BLaER1 treated with 17β-estradiol and CSF1 and Interleukin-3, amounts not matched to agents 10 nM and 100 nM (cell line): ENCODE results near the gene GHRHR.
A peak's percentile ranks its signal among the peaks of the same experiment; 100 is the strongest.

Source experiments
- H3K27ac ChIP-seq, 11 experiments: shearing (Covaris generic); formaldehyde crosslinking; 2 replicates each; pipeline ENCODE4 v1.8.1; 2022
- H3K27me3 ChIP-seq, 11 experiments: shearing (Covaris generic); formaldehyde crosslinking; 2 replicates each; pipeline ENCODE4 v1.8.1; 2022
- H3K36me3 ChIP-seq, 11 experiments: shearing (Covaris generic); formaldehyde crosslinking; 2 replicates each; pipeline ENCODE4 v1.8.1; 2022
- H3K4me1 ChIP-seq, 10 experiments: shearing (Covaris generic); formaldehyde crosslinking; 2 replicates each; pipeline ENCODE4 v1.8.1; 2022
- H3K4me2 ChIP-seq, 11 experiments: shearing (Covaris generic); formaldehyde crosslinking; 2 replicates each; pipeline ENCODE4 v1.8.1; 2022
- H3K4me3 ChIP-seq, 10 experiments: shearing (Covaris generic); formaldehyde crosslinking; 2 replicates each; pipeline ENCODE4 v1.8.1; 2022
- H3K9ac ChIP-seq, 11 experiments: shearing (Covaris generic); formaldehyde crosslinking; 2 replicates each; pipeline ENCODE4 v1.8.1; 2022
- H3K9me3 ChIP-seq, 11 experiments: shearing (Covaris generic); formaldehyde crosslinking; replicated peaks in 1 of 11; 2 replicates each; pipeline ENCODE4 v1.8.1; 2022
- H4K20me1 ChIP-seq, 11 experiments: shearing (Covaris generic); formaldehyde crosslinking; 2 replicates each; pipeline ENCODE4 v1.8.1; 2022
- Cebpa-rat ChIP-seq, 11 experiments: shearing (Covaris generic); IDR thresholded peaks; 2 replicates each; pipeline ENCODE4 v1.8.1; 2022

The GHRHR gene

DNA sequence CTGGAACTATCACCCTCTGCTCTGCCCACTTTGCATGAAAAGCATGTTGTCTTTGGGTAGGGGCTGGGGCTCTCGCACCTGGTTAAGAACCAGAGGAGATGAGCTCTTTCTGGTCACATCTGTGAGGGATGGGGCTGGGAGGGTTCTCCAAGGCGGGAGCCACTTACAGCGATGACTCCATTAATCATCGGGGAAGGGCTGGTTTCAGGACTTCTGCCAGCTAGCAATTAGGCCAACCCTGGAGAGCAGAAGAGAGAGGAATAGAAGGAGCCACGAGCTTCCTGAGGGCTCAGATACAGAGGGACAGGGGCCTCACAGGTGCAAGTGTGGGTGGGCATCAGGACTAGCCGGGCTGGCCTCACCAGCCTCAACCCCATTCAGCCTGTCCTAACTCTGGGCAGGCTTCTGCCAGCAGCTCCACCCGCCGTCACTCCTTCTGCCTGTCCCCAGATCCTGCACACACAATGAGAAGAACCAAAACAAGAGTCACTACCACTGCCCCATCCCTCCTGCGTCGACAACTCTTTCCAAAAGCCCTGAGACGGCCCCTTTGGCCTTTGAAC, 43.7 kb upstream of the GHRHR start:
- Histone ChIP-seq H3K27me3 (no peaks in the 10 kb centered on the region), H3K36me3 (no peaks in the 10 kb centered on the region), H3K4me2 (no peak overlapping the region), H3K9ac (no peak overlapping the region), H3K27ac (no peak overlapping the region), H3K9me3 (no peaks in the 10 kb centered on the region), H3K4me3 (no peak overlapping the region), H3K4me1 (peaks cover 12 to 30% (median 22%) of the 10 kb centered on the region in 10 experiments), H4K20me1 (peaks cover 0 to 17% (median 0%) of the 10 kb centered on the region in 11 experiments; a peak in 2 of 22 replicates)
- no peak for TF ChIP-seq Cebpa-rat (IDR thresholded peaks at IDR 0.05)

DNA sequence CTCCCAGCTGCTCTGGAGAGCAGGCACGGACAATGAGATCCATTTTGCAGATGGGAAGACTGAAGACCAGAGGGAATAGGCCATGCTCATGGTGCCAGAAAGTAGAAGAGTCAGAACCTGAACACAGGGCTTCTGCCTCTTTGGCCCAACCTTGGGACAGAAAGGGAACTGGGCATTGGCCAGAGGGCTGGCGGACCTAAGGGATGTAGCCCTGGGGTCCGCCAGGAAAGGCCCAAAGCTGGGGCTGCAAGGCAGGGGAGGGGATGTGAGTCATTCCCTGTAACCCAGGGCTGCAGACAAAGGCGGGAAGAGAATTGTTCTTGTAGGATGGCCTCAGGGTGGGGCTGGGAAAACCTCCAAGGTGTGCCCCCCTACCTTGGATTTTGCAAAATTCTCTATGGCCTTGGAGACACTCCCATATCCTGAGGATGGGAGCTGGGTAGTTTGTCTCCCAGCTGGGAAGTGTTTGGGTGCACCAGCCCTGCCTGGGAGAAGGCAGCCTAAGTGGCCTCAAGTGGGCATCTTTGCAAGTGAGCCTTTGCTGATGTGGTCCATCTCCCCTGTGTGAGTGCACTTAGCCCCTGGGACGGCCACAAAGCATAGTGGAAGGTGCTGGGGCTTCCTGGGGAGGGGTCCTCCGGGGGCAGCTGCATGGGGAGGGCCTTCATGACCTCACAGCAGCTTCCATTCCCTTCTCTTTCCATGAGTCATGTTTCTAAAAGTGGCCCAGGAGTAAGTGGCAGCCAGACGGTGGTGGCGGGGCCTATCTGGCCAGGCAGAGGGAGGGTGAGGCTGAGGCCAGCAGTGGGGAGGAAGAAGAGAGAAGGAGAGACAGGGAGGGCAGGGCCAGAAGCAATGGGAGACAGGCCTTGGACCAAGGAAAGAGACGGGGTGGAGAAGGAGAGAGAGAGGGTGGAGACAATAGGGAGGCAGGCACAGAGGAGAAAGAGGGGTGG, 42.9 kb upstream of the GHRHR start:
- Histone ChIP-seq H3K27ac (no peak overlapping the region), H3K4me2 (peak overlapping the region in 6 of 11 experiments; percentile 7 to 48 (median 42); a peak in 13 of 22 replicates), H3K9me3 (no peaks in the 10 kb centered on the region), H3K36me3 (no peaks in the 10 kb centered on the region), H3K4me3 (no peak overlapping the region), H3K27me3 (no peaks in the 10 kb centered on the region), H3K4me1 (peaks cover 5 to 23% (median 14%) of the 10 kb centered on the region in 10 experiments), H3K9ac (no peak overlapping the region), H4K20me1 (peaks cover 0 to 15% (median 0%) of the 10 kb centered on the region in 11 experiments; a peak in 2 of 22 replicates)
- no peak for TF ChIP-seq Cebpa-rat (IDR thresholded peaks at IDR 0.05)

DNA sequence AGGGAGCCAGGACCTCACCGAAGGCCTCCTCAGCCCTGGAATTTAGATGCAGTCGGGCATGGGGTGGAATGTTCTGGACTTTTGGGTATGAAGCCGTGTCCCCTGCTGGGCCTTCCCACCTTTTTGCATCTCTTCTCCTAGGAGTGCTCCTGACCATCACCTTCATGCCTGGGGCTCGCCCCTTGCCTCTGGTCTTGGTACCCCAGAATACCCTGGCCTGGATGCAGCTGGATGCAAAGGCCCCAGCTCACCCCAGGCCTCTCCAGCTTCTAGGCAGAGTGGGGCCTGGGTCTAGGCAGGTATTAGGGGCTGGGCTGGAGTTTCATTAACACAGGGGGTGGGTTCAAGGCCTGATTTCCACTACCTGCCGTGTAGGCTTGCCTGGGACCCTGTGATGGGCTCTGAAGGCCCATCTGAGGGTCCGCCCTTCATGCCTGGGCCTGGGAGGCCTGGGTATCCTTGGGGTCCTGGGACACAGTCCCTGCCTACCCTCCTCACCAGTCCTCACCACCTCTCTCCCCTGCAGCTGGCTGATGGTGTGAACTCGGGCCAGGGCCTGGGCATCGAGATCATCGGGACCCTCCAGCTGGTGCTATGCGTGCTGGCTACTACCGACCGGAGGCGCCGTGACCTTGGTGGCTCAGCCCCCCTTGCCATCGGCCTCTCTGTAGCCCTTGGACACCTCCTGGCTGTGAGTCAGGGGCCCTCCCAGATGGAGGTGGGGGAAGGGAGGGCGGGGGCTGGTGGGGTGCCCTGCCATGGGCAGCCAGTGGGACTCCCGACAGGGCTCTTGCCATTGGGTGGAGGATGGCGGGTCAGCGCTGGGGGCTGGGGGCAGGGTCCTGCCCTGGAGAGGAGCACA, 42.0 kb upstream of the GHRHR start:
- no peaks in the 10 kb centered on the region for H3K27me3 ChIP-seq
- no peak for TF ChIP-seq Cebpa-rat (IDR thresholded peaks at IDR 0.05)
- peaks cover 0 to 16% (median 10%) of the 10 kb centered on the region in 10 experiments; a peak in 12 of 20 replicates for H3K4me1 ChIP-seq
- no peak overlapping the region for H3K9ac ChIP-seq
- H4K20me1 ChIP-seq, result peaks cover 0 to 11% (median 0%) of the 10 kb centered on the region in 11 experiments; a peak in 1 of 22 replicates
- H3K9me3 ChIP-seq, result peaks cover 0 to 1% (median under 1%) of the 10 kb centered on the region in 11 experiments; a peak in 6 of 22 replicates
- no peaks in the 10 kb centered on the region for H3K36me3 ChIP-seq
- H3K4me3 ChIP-seq, result no peak overlapping the region
- H3K27ac ChIP-seq, result no peak overlapping the region
- H3K4me2 ChIP-seq, result peak overlapping the region in 6 of 11 experiments; percentile 7 to 48 (median 42); a peak in 11 of 22 replicates

DNA sequence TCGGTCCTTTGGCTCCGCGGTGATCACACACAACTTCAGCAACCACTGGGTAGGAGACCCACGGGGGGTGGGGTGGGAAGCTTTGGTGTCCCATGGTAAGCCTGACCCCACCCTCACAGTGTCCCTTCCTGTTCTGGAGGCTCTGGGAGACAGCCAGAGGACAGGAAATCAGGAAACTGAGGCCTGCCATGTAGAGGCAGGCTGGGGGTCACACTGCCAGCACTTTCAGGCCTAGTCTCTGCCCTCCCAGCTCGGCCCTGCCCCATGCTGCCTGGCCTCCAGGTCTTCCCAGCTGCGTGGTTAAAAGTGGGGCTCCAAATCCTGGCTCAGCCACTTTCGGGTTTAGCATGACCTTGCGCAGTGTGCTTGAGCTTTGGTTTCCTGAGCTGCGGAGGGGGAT, 41.2 kb upstream of the GHRHR start:
- Histone ChIP-seq H4K20me1 (peaks cover 0 to 11% (median 0%) of the 10 kb centered on the region in 11 experiments; a peak in 1 of 22 replicates), H3K4me2 (no peak overlapping the region), H3K27ac (no peak overlapping the region), H3K9me3 (peaks cover 0 to 9% (median 7%) of the 10 kb centered on the region in 11 experiments; a peak in 12 of 22 replicates), H3K4me1 (peaks cover 0 to 16% (median 10%) of the 10 kb centered on the region in 10 experiments; a peak in 12 of 20 replicates), H3K36me3 (no peaks in the 10 kb centered on the region), H3K4me3 (no peak overlapping the region), H3K9ac (no peak overlapping the region), H3K27me3 (no peaks in the 10 kb centered on the region)
- TF ChIP-seq Cebpa-rat (IDR thresholded peaks at IDR 0.05), result no peak

GRCh38 chr7:30923009-30923773, 40.6 kb upstream of the GHRHR start:
- no peaks in the 10 kb centered on the region for H3K27me3 ChIP-seq

DNA sequence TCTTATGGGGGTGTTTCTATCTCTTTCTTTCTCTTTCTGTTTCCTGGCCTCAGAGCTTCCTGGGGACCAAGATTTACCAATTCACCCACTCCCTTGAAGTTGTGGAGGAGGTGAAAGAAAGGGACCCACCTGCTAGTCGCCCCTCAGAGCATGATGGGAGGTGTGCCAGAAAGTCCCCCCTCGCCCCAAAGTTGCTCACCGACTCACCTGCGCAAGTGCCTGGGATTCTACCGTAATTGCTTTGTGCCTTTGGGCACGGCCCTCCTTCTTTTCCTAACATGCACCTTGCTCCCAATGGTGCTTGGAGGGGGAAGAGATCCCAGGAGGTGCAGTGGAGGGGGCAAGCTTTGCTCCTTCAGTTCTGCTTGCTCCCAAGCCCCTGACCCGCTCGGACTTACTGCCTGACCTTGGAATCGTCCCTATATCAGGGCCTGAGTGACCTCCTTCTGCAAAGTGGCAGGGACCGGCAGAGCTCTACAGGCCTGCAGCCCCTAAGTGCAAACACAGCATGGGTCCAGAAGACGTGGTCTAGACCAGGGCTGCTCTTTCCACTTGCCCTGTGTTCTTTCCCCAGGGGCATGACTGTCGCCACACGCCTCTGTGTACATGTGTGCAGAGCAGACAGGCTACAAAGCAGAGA, 39.9 kb upstream of the GHRHR start:
- H3K4me1 ChIP-seq, result peaks cover 0 to 16% (median 10%) of the 10 kb centered on the region in 10 experiments; a peak in 12 of 20 replicates
- no peak for TF ChIP-seq Cebpa-rat (IDR thresholded peaks at IDR 0.05)
- H3K27me3 ChIP-seq, result no peaks in the 10 kb centered on the region

More at GRCh38 chr7:30923009-30923773, 40.6 kb upstream of the GHRHR start:
- no peak overlapping the region for H3K9ac ChIP-seq
- H3K4me2 ChIP-seq, result no peak overlapping the region
- H3K36me3 ChIP-seq, result no peaks in the 10 kb centered on the region
- H3K4me1 ChIP-seq, result peaks cover 0 to 16% (median 10%) of the 10 kb centered on the region in 10 experiments; a peak in 12 of 20 replicates
- H4K20me1 ChIP-seq, result peaks cover 0 to 11% (median 0%) of the 10 kb centered on the region in 11 experiments; a peak in 1 of 22 replicates
- peaks cover 0 to 14% (median 7%) of the 10 kb centered on the region in 11 experiments; a peak in 12 of 22 replicates for H3K9me3 ChIP-seq
- no peak overlapping the region for H3K4me3 ChIP-seq
- H3K27ac ChIP-seq, result no peak overlapping the region
- no peak for TF ChIP-seq Cebpa-rat (IDR thresholded peaks at IDR 0.05)

DNA sequence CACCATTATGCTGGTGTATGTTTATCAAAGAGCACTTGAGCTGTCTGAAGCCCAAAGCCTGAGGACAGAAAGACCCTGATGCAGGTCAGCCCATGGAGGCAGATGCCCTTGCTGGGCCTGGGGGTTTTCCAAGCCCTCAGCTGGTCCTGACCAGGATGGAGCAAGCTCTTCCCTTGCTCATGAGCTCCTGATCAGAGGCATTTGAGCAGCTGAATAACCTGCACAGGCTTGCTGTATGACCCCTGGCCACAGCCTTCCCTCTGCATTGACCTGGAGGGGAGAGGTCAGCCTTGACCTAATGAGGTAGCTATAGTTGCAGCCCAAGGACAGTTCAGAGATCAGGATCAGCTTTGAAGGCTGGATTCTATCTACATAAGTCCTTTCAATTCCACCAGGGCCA, 39.1 kb upstream of the GHRHR start:
- H4K20me1 ChIP-seq, result 0 out of 22 replicates have a peak, but pooled peaks cover 0 to 11% (median 0%) of the 10 kb centered on the region in 11 experiments
- no peak overlapping the region for H3K4me3 ChIP-seq
- no peak for TF ChIP-seq Cebpa-rat (IDR thresholded peaks at IDR 0.05)
- H3K4me1 ChIP-seq, result peaks cover 0 to 16% (median 10%) of the 10 kb centered on the region in 10 experiments; a peak in 12 of 20 replicates
- H3K4me2 ChIP-seq, result no peak overlapping the region
- no peak overlapping the region for H3K27ac ChIP-seq
- H3K36me3 ChIP-seq, result no peaks in the 10 kb centered on the region
- no peaks in the 10 kb centered on the region for H3K27me3 ChIP-seq
- H3K9me3 ChIP-seq, result peaks cover 0 to 16% (median 7%) of the 10 kb centered on the region in 11 experiments; a peak in 12 of 22 replicates
- H3K9ac ChIP-seq, result no peak overlapping the region

More for the DNA sequence above, 39.9 kb upstream of the GHRHR start:
- no peak overlapping the region for H3K9ac ChIP-seq
- peaks cover 0 to 16% (median 7%) of the 10 kb centered on the region in 11 experiments; a peak in 12 of 22 replicates for H3K9me3 ChIP-seq
- no peak overlapping the region for H3K27ac ChIP-seq
- H3K4me3 ChIP-seq, result no peak overlapping the region
- no peaks in the 10 kb centered on the region for H3K36me3 ChIP-seq
- peaks cover 0 to 11% (median 0%) of the 10 kb centered on the region in 11 experiments; a peak in 1 of 22 replicates for H4K20me1 ChIP-seq
- no peak overlapping the region for H3K4me2 ChIP-seq
